ENCODE measurements around the gene ARHGAP5.

ARHGAP5 gene

GRCh38 chr14:32190673-32191072, 113.6 kb downstream of the ARHGAP5 start:
- DNase-seq, result no peak

GRCh38 chr14:32192712-32193373, 115.7 kb downstream of the ARHGAP5 start:
- DNase-seq, result no peak

DNA sequence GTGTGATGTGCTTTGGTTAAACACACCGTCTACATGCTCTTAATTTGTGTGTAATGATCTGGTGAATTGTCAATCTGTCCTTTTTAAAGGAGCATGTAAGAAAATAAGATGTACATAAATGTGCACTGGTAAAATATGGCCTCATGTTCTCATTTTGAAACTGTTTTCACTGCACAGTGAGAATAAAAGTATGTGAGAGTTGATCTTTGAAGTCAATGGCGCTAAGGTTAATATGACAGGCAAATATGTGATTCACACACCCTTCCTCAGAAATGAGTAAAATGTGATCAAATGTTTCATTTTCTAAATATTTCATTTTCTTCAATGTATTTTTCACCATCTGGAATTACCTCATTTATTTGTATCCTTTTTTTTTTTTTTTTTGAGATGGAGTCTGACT, 116.4 kb downstream of the ARHGAP5 start:
- no peak for DNase-seq

DNA sequence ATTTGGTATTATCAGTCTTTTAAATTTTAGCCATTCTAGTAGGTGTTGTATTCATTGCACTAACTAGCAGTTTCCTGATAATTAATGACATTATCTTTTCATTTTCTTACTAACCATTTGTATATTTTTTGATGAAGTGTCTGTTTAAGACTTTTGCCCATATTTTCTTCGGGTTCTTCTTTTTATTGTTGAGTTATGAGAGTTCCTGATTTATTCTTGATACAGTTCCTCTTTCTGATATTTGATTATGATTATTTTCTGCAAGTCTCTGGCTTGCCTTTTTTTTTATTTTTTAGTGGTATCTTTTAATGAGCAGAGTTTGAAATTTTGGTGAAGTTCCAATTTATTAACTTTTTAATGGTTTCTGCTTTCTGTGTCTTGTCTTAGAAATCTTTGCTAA, 118.5 kb downstream of the ARHGAP5 start:
- DNase-seq, result no peak

GRCh38 chr14:32197919-32198318, 120.8 kb downstream of the ARHGAP5 start:
- no peak for DNase-seq

GRCh38 chr14:32200368-32201192, 123.5 kb downstream of the ARHGAP5 start:
- no peak for DNase-seq

DNA sequence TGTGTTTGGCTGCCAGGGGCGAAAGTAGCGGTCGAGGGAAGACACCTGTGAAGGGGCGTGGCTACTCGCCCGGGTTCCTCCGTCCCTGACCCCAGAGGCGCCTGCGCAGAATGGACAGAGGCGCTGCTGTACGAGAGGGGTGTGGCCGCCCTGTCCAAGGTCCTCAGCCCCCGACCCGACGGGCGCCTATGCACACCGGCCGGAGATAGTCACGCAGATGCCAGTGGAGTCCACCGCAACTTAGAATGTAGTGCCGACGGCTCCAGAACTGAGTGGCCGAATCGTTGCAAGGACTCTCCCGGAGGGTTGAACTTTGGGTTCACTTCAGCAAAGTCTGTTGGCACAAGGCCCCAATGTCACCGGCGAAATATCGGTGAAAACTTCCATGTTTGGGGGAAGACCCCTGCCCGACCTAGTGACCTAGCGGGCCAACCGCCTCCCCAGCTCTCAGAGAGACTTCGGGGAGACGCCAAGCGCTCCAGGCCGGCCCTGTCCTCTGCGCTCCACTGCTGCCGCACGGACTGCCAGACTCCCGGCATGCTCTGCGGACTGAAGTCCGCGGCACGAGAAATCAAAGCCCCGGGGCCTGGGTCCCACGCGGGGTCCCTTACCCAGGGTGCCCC, 124.2 kb downstream of the ARHGAP5 start:
- peak; percentile 66 for DNase-seq

GRCh38 chr14:32201816-32202490, 124.8 kb downstream of the ARHGAP5 start, which contains the start of gene RNU6-7:
Gene RNU6-7 (plus strand): TSS chr14:32202045.
- DNase-seq, result peak; percentile 61

DNA sequence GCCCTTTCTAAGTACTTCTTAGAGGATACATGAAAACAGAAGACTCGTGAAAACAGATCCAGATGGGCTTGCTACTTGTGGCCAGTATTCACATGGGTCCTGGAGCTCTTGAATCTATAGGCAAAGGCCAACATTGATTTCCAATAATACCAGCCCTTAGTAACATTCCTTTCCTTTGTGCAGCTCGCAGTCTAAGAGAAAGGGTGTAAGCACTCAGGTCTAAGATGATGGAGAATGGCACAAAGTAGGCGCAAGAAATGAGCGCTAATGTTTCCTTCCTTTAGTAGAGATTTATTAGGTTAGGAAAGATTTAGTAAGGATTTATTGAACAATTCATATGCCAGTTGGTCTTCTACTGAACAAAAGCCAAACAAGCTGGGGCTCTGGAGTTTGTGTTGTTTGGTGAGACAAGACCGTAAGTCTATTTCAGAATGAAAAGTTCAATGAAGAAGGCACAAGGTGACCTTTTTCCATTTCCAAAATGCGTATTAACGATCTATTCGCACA, 125.4 kb downstream of the ARHGAP5 start:
- peak; percentile 57 for DNase-seq

- peak; percentile 85 for DNase-seq
These were observed 126.1 kb downstream of the ARHGAP5 start, which contains the start of gene RNU6-8 for GRCh38 chr14:32202998-32203882. Gene RNU6-8 (minus strand): TSS chr14:32203269.

GRCh38 chr14:32203928-32204357, 126.8 kb downstream of the ARHGAP5 start:
- no peak for DNase-seq

DNA sequence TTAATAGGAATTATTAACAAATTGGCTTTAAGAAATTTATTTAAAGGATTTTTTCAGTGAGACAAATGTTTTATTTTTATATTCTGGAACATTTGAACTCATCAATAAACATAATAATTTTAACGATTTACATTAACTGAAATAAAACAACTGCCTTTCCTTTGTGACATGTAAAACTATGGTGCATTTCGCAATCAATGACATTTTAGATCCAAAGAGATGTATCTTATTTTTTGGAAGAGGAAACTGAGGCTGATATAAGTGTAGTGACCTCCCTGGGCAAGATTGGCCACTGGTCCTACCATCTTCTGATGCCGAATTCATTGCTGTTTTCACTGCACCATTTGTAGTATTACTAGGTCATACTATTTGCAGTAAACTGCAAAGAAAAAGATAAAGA, 128.4 kb downstream of the ARHGAP5 start:
- DNase-seq, result no peak

DNA sequence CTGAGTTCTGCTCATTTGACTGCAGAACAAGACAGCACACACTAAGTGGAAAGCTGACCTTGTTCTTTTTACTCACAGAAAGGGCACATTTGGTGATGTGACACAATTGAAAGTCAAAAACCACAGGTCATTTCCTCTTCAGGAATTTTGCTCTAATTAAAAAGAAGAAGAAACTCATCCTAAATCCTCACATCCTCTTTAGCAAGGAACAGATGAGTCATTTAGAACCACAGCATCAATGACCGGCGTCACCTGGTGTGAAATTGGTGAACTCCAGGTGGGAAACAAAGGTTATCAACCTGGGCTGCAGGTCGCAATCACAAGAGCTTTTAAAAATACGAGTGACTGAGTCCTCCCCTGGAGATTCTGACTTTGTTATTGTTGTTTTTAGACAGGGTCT, 128.9 kb downstream of the ARHGAP5 start:
- DNase-seq, result no peak

- DNase-seq, result no peak
These were observed 129.4 kb downstream of the ARHGAP5 start for GRCh38 chr14:32206552-32206951.

GRCh38 chr14:32208490-32208889, 131.4 kb downstream of the ARHGAP5 start:
- no peak for DNase-seq

Data from NCI-H446 treated with DMSO at 0.1 percent for 48 hours (cell line).